ENCODE results near the gene NAA10.
"Not testable (repeated sequence)": the region's sequence is repeated elsewhere in the genome, so short reads cannot be mapped to it uniquely, and the experiment has no call there.

Gene NAA10

DNA sequence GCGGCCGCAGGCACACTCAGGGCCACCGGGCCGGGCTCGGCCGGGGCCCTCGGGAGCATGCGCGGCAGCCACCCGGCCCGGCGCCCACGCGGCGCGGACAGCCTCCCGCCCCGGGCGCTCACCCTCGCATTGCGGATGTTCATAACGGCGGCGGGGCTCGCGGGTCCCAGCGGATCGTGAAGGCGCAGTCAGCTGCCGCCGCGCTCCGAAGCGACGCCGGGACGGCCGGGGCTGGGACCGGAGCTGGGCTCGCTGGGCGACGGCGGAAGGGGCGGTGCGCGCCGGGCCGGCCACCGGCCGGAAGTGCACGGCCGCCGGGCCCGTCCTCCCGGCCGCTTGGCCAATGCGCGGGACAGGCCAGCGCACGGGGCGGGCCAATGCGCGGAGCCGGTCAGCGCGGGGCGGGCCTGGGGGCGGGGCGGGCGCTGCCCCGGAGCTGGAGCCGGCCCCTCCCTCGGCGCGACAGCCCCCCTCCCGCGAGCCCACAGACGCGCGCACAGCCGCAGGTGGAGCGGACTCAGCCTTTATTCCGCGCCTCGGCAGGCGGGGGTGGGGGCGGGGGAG, at the start of gene NAA10:
Gene NAA10, minus strand, starts transcription at position 276 of the 564 bp plus-strand sequence. Its CDS starts 133 bp downstream, at position 143.
- peak; percentile 43 to 82 for DNase-seq

DNA sequence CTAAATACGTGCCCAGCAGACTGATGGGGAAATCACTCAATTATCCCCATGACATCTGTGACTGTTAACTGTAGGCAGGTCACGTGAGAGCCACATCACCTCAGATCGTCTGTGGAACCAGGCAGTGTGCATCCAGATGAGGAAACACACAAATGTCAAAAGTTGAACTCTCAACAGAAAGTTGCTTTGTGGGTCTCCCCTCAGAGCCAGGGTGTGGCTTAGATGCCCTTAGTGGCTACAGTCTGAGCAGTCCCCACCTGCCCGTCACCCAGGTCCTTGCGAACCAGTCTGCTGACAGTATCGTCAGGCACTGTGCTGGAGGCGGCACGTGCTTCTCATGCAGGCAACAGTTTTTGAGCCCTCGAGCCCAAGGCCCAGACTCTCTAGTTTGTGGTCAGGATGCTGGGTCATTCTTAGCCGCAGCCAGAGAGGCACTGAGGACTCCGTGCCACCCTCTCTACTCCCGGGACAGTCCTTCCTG, 48.5 kb upstream of the NAA10 start:
- no peak for DNase-seq

- no peak for DNase-seq
Measured at GRCh38 chrX:153981771-153982533, 47.1 kb upstream of the NAA10 start.

- DNase-seq: no peak
Measured at GRCh38 chrX:153981231-153981630, 46.4 kb upstream of the NAA10 start.

- DNase-seq: not testable (repeated sequence)
Measured at GRCh38 chrX:153980394-153980793, 45.6 kb upstream of the NAA10 start.

DNA sequence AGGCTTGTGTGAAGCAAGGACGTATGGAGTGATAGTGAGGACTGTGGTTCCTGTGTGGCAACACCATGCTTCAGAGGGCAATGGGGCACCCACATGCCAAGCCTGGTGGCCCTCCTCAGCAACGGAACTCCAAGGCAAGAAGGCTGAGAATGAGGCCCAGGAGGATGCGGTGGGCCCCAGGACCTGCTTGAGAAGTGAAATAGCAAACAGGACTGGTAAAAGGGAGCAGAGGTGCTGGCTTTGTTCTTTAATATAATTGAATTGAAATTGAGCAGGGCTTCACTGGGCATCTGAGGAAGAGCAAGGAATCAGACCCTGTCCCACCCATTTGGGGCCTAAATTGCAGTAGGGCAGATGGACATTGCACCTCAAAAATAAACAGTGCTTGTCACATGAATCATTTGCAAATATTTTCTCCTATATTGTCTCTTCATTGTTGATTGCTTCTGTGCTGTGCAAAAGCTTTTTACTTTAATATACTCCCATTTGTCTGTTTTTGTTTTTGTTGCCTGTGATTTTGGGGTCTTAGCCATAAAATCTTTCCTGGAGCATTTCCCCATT, 40.0 kb upstream of the NAA10 start:
- DNase-seq: no peak

- no peak for DNase-seq
Measured at GRCh38 chrX:153974003-153974725, 39.3 kb upstream of the NAA10 start.

DNA sequence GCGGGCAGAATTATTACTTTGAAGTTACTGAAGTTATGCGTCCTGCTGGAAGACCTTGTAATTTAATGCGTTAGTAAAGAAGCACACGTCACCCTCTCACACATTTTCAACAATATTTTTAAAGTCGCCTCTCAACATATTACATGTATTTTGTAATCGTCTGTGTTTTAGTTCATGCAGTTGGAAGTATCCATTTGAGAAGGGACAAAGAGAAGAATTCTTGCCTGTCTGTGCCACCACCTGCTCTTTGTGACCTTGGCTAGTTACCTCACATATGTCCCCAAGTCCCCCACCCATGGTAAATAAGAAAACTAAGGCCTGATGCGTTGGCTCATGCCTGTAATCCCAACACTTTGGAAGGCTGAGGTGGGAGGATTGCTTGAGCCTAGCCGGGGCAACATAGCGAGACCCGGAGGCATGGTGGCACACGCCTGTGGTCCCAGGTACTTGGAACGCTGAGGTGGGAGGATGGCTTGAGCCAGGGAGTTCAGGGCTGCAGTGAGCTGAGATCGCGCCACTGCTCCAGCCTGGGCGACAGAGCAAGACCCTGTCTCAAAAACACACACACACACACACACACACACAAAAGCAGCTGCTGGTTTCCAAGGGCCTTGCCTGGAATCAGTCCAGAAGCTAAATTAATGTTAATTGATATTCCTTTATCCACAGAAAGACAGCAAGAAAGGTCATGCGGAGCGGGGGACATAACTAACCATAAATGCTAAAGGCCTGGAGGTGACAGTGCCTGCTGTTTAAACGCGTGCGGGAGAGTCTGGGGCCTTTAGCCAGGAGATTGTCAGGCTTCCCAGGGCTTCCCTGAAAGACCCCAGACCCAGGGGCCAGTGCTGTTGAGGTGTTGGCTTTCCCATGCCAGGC, 38.5 kb upstream of the NAA10 start:
- no peak for DNase-seq

DNA sequence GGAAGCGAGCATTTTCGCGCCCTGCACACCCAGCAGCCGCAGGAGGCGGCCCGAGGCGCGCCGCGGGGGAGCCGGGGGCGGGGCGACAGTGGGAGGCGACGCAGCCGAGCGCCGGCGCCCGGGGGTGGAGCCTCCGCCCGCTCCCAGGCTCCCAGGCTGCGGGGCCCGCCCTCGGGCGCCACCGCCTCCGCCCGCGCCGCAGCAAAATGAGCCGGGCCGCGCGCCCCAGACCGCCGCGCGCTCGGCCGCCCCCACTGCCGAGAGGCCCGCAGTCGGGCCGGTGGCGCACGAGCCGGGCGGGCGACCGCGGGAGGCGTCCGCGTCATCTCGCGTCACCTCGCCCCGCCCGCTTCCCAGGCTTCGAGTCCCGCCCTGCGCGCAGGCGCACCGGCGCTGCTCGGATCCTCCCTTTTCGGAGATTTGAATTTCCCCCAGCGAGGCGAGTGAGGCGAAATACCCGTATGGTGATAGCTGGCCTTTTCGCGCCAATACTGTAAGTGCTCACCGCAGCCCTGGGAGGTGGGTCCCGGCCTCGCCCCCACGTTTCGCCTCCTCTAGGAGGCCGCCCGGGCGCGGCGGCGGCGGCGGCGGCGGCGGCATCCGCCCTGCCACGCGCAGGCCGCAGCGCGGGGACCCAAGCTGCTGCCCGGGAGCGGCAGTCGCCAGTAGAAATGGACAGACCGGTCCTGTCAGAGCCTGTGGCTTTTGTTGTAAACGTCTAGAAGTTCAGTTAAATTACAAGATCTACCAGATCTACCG, 37.7 kb upstream of the NAA10 start, which contains the start of gene TMEM187:
Gene TMEM187, plus strand, starts transcription at position 387 of the 759 bp plus-strand sequence. CDS start 9,309 bp downstream, outside the sequence.
- peak; percentile 88 to 94 for DNase-seq

DNA sequence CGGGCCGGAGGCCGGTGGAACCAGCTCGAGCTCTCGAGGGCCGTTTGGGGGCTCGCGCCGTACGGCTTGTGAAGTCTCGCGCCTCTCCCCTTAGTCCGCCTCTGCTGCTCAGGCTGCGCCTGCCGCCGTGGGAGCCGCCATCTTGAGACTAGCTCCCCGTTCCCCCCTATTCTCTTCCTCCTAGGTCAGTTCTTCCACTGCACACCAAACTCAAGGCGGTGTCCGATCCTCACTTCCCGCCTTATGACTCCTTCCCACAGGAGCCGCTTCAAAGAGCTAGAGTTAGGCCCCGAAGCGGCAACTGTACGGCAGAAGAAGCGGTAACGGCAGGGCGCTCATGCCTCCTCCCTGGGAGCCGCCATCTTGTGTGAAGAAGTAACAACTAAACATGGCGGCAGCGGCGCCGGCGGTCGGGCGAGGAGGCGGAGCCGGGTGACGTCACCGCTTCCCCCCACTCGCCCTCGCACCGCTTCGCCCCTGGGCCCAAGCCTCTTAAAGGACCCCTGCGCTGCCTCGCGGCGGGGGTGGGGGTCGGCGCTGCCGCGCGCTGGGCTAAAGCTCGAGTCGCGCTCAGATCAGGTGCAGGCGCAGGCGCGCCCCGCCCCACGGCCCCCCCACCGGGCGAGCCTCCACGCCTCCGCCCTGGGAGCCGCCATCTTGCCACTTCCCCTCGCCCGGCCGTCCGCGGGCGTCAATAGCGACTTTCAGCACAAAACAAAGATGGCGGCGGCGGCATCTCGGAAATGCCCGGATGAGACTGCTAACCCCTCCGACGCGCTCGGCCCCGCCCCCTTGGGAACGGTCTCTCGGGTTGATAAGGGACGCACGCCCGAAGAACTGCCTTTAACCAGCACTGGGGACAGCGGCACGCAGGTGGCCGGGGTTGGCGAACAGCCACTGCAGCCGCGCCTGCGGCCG, 36.9 kb upstream of the NAA10 start, which contains the start of gene HCFC1:
Gene HCFC1, minus strand, starts transcription at position 369 of the 918 bp plus-strand sequence. CDS start 978 bp downstream, outside the sequence.
- DNase-seq: peak; percentile 87 to 95

DNA sequence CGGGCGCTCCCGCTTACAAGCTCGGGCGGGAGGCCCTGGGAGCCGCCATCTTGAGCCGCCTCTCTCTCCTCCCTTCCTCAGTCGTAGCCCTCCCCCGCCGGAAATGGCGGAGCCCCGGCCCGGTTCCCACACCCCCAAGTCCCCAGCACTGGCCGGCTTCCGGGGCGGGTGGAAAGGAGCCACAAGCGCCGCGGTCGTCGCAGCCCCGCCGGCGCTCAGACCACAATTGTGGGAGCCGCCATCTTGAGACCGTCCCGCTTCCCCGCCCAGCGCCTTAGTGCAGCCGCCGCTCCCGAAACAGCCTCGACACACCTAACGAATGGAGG, 36.2 kb upstream of the NAA10 start:
- peak; percentile 60 to 69 for DNase-seq

GRCh38 chrX:153970357-153971123, 35.7 kb upstream of the NAA10 start:
- DNase-seq: no peak

DNA sequence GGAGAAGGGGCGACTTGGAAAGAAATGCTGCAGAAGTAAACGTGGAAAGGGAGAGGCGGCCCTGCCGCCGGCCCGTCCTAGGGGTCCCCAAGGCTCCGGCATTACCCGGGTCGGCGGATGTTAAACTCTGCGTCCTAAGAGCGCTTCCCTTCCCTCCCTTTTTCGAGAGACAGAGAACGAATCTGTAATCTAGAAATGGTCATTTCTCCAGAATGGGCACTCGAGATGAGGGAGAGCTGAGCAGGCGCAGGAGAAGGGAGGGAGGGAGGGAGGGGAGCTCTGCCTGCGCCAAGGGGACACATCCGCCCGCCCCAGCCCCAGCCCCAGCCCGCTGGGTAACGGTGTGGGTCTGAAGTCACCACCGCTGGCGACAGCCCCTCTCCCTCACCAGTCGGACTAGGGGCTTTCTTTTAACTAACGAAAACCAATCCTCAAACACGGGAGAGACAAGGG, 35.1 kb upstream of the NAA10 start:
- DNase-seq: no peak

- no peak for DNase-seq
Measured at GRCh38 chrX:153969125-153969903, 34.5 kb upstream of the NAA10 start.

DNA sequence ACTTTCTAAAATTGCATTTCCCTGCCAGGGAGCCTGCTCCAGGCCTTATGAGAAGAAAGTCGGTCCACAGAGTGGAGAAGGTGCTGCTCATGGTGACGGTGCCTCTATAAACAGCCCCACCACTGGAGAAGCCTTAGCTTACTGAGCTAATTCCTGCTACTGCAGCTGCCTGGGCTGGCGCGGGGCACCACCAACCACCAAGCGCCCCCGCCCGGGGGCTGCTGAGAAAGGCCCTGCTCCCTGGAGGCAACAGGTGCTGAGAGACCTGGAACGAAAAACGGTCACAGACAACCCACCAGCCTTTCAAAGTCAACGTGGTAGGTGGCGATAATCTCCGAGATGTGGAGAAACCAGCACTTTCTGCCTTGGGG, 33.9 kb upstream of the NAA10 start:
- DNase-seq: no peak

DNA sequence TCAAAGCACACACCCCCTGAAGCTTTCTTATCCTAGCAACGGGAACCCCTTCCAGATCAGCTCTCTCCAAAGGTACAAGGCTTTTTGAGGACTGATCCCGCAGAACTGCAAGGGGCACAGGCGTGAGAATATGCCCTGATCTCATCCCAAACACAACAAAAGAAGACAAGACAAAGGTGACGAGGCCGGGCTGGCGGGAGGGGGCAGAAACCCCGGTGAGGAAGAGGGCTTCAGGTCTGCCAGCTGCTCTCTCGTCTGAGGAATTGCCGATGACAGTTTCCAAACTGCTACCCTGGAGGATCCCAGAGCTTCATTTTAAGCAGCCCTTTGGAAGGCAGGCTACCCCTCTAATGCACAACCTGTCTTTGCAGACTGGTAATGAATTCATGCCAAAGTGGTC, 33.4 kb upstream of the NAA10 start:
- DNase-seq: no peak

DNA sequence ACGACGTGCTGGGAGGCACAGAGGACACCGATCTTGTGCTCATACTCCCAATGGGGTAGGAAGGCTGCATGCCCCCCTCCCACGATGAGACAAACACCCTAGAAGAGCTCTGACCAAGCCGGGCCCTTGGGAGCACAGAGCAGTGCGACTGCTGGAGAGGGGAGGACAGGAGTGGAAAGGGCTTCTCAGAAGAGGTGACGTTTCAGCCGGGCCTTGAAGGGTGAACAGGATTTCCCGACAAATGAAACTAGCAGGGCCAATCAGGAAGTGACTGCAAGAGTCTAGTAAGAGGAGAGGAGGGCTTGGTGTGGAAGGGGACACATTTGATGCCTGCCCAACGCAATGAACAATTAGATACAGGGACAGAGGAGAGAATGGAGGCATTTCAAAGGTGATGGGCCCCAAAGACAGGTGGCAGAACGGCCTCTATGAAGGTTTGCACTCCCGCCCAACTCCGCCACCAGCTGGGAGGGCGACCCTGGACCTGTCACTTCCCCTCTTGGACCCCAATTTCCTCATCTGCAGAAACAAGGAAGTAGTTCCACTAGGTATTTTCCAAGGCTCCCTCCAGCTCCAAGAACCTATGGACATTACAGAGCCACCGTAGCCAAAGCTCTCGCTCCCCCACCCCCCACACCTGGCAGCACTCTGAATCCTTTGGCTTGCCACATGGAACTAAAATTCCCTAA, 32.8 kb upstream of the NAA10 start:
- DNase-seq: no peak

Data from NCI-H1930 (cell line).